AG08396 (cell line): ENCODE data around the gene SLC39A2.
"Not testable (repeated sequence)": the region's sequence is repeated elsewhere in the genome, so short reads cannot be mapped to it uniquely, and the experiment has no call there.

ENCODE experiments used
- DNase-seq: peaks from one replicate; pipeline ENCODE4 v3.0.0; 2012; ENCODE audit warnings: low spot score, mixed read lengths

Gene SLC39A2, protein sequence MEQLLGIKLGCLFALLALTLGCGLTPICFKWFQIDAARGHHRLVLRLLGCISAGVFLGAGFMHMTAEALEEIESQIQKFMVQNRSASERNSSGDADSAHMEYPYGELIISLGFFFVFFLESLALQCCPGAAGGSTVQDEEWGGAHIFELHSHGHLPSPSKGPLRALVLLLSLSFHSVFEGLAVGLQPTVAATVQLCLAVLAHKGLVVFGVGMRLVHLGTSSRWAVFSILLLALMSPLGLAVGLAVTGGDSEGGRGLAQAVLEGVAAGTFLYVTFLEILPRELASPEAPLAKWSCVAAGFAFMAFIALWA

DNA sequence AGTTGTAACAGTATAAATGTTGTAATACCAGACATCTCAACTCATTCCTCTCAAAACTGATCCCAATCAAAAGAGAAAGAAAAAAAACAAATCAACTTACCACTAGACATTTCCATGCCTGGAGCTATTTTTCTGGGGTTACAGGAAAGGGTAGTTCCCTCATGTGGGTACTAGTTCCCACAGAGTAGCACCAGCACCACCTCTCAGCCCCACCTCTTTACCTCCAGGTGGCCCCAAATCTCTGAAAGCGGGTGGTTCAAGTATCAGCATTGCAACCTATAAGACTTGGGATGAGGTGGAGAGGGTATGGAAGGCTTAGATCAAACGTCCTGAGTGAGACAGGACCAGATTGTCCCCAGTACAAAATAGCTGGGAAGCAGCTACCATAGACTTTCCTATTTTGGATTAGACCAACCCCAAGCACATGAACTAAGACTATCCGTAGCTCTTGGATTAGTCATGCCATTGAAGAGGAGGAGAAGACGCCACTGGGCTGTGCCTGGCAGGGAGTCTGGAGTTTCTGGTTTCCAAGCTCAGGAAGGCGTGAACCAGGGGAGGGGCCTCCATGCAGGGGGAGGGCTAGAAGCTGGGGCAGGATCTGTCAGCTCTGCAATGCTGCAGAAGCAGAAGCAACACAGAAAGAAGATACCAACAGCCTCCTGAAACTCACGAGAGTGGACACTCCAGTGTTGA is at the start of gene SLC39A2:
TSS of gene SLC39A2 (plus strand) at position 620 of the 693 bp plus-strand sequence. CDS start 154 bp downstream, outside the sequence.
- peak; percentile 68 for DNase-seq

DNA sequence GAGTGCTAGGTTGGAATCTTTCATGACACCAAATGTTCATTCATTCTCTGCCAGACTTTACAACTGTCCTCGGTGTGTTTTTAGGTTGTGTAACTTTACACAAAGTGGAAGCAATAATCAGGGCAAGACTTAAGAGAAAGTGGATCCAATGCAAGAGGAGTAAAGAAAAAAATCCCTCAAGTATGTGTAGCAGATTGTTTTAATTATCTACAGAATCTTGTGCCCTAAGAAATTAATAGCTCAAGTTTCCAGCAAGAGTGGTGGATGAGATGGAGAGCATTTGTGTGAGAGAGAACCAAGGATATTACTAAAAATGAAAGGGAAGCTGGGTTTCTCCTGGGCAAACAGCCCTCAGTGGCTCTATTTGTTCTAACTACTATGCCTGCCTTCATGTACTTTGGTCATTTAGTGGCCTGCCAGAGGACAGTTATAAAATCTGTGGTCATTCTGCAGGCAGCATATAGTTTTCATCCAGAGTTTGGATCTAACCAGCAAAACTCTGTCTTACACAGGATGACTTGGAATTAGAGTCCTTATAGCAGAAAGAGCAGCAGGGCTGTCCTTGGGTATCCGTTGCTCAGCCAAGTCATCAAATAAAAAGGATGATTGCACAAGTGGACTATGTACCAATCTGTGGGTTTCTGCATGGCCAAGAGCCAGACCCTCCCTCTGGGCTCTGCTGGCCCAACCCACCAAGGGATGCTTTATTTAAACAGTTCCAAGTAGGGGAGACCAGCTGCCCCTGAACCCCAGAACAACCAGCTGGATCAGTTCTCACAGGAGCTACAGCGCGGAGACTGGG is 44.2 kb upstream of the SLC39A2 start, which contains the start of gene RNASE2:
TSS of gene RNASE2 (plus strand) at position 752 of the 802 bp plus-strand sequence. CDS start 285 bp downstream, outside the sequence.
- not testable (repeated sequence) for DNase-seq

DNA sequence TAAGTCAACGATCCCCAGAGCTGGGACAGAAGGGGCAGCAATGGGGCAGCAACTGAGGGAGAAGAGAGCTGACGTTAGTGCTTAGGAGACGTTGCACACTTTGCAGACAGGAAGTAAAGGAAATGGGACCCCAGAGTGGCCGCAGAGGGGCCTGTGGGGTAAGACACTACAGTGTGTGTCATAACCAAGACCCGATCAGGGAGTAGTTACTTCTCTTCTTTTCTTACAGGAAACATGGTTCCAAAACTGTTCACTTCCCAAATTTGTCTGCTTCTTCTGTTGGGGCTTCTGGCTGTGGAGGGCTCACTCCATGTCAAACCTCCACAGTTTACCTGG is 43.6 kb upstream of the SLC39A2 start:
- not testable (repeated sequence) for DNase-seq

DNA sequence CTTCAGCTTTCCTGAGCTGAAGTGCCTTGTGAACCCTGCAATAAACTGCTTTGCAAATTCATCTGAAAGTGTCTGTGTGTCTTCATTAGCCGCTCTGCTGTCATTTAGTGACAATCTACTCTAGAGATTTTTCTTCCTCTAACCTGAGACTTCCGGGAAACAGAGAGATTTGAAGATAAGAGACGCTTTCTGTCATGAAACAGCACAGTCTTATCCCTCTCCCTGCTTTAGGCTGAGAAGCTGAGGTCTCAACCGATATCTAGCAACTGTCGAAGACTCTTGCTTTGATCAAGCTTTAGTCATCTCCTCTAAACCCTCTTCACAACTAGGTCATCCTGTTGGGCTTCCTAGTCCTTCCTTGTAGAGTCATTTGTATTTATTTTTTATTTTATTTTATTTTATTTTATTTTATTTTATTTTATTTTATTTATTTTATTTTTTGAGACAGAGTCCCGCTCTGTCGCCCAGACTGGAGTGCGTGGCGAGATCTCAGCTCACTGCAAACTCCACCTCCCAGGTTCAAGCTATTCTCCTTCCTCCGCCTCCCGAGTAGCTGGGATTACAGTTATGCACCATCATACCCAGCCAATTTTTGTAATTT is 42.6 kb upstream of the SLC39A2 start:
- no peak for DNase-seq

DNA sequence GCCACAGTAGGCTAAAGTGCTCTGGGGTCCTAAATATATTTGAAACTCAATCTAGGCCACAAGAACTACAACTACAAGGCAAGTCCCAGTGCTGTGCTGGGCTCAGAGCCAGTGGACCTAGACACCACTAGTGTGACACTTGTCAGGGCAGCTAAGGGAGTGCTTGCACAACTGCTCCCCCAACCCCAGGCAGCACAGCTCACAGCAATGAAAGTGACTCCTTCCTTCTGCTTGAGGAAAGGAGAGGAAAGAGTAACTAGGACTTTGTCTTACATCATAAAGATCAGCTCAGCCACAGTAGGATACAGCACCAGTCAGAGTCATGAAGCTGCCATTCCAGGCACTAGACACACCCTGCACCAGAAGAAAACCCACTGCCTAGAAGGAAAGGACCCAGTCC is 40.1 kb upstream of the SLC39A2 start:
- not testable (repeated sequence) for DNase-seq

DNA sequence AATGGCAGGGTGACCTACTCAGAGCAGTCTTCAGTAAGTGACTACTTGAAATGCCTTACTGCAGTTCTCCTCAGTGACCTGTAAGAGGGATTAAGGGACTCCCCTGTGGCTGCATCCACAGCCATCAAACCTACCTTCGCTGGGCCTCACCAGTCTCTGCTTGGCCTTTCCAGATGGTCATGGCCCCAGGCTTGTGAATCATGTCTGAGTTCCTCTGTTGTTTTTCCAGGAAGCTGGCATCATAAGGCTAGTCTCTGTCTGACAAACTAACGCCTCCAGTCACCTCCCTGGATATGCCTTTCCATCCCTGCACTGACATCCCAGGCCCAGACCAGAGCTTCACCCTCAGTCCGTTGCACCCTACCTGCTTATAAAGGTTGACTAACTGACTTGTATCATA is 29.8 kb upstream of the SLC39A2 start:
- DNase-seq = no peak

DNA sequence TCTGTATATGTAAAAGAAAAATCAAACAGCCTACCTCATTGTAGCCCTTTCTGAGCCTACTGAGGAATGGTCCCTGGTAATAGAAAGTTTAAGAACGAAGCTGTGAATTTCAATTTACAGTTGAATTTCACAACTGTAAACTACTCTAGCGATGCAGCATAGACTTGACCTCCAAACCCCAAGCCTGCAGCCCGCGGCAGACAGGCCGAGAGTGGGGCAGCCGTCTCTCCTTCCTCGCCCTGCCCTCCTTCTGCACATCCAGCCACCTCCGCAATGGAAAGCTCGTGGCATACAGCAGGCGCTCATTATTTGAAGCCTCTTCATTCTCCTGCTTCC is 28.5 kb upstream of the SLC39A2 start:
- no peak for DNase-seq

DNA sequence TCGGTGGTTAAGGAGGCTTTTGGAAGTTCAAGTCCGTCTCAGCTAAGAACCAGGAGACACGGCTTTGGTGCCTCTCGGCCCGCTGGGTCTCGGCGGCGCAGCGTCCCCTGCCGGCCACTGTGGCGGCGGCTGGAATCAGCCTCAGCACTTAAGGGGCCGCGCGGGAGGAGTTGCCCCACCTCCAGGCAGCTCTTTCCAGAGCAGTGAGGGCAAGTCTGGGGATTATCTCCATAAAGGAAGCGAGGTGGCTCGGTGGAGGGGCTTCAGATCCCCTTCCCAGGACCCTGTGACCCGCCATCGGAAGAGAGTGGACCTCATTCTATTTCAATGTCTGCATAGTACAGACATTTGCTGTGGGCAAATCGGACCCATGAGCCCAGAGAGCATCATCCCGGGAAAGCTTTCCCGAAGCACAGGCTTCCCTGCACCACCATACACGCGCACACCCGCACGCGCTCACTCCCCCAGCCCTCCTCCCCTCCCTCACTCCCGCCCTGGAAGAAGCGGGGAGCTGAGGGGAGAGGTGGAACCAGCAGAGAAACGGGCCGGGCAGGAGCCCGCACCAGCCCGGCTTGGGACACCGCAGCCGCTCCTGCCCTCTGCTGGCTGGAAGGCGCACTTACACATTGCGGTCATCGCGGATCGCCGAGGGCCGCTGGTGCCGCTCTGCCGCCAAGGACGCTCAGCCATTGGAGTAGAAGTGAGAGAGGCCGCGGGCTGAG is 27.9 kb upstream of the SLC39A2 start:
- peak; percentile 89 for DNase-seq

DNA sequence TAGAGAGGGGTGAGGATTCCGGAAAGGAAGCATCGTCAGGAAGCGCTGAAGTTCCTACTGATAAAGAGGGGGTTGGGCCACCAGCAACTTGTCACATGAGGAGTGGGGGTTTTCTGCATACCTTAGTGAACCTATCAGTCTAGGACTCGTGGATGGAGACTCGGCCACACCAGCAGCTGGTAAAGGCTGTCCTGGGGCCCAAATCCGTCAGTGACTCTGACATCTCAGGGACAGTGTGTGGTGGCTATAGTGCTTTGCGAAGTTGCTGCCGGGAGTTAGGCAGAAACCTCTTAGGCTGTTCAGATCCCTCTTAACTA is 27.4 kb upstream of the SLC39A2 start:
- no peak for DNase-seq

DNA sequence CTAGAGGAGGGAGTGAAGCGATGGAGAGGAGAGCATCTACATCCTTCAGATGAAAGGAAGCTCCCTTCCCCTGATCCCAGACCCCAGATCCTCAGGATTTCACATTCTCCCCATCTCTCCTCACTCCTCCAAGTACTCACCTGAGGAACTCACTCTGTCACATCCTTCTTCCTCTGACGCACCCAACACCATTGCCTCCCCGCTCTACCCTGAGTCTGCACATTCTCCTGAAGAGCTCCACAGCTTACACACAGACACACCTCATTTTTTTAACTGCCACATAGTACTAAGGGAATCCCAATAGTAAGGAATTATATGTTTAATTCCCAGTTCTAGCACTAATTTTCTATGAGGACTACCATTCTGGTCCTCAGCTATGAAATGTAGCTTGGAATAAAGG is 25.6 kb upstream of the SLC39A2 start:
- DNase-seq = no peak

DNA sequence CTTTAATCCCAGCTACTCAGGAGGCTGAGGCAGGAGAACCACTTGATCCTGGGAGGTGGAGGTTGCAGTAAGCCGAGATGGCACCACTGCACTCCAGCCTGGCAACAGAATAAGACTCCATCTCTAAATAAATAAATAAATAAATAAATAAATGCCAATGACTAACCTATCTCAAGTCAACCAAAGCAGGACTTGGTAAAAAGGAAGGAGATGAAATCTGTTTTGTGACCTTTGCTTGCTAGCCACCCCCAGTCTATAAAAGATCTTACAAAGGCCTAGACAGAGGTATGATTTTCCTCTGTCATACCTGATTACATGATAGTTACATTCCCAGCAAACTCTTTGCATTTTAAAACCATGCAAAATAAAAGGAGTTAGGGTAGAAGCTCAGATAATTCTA is 22.8 kb upstream of the SLC39A2 start:
- DNase-seq = no peak

DNA sequence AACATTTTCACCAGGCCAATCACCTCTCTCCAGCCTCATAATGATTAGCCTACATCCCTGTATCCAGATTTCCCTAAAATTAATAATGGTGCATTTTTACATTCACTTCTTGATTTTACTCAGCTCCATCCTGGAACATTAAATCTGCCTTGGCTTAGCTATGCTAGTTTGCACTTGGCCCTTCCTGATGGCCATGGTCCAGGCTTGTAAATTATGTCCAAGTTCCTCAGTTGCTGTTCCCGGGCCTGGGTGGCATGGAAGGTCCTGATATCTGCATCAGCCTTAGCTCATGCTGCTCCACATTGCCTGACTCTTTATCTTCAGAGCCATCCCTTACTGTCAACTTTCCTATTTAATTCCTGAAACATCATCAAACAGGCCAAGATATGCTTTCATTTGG is 20.4 kb upstream of the SLC39A2 start:
- no peak for DNase-seq

DNA sequence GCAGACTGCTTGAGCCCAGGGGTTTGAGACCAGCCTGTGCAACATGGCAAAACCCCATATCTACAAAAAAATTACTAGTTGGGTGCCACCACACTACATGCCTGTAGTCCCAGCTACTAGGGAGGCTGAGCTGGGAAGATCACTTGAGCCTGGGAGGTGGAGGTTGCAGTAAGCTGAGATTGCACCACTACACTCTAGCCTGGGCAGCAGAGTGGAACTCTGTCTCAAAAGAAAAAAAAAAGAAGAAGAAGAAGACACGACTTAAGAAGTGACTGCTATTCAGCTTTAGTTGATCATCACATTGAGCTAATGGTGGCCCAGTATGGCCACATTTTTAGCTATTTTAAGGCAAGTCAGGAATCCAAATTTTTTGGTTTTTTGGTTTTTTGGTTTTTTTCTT is 18.2 kb upstream of the SLC39A2 start:
- no peak for DNase-seq

DNA sequence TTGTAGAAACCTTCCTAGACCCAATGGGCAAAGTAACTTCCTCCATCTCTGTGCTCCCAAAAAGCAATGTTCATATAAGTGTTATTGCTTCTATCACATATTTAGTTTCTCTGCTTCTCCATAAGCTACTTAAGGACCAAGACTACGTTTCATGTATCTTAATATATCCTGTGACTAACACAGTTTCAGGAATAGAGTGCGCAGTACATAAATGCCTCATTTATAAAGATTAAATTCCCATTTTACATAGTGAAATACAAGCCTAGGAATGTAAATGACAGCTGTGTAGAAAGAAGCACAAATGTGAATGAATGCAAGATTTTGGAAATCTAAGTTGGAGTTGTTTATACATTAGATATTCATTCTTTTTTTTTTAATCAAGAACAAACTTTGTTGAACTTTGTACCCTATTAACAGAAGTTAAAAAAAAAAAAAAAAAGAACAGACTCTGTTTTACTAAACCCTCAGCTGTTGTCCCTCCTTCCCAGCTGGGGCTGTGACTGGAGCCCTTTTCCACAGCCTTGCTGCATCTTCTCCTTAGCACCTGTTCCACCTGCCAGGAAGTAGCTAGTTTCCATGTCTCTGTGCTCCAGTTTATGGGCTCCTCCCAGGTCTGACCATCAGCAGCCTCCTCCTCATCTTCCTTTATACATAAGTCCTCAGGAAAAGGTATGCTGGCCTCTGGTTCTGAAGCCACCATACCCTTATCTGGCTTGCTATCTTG is 16.3 kb upstream of the SLC39A2 start:
- DNase-seq = no peak

DNA sequence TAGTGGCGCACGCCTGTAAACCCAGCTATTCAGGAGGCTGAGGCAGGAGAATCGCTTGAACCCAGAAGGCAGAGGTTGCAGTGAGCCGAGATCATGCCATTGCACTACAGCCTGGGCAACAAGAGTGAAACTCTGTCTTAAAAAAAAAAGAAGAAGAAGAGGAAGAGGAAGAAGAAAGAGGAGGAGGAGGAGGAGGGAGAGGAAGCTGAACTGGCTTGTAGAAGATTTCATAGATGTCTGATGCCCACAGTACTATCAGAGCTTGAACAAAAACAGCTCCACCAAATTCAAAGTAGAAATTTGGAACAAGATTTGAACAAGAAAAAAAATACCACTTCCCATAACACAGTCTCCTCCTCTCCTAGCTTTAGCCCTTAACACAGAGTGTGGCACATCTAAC is 13.4 kb upstream of the SLC39A2 start:
- DNase-seq = not testable (repeated sequence)

DNA sequence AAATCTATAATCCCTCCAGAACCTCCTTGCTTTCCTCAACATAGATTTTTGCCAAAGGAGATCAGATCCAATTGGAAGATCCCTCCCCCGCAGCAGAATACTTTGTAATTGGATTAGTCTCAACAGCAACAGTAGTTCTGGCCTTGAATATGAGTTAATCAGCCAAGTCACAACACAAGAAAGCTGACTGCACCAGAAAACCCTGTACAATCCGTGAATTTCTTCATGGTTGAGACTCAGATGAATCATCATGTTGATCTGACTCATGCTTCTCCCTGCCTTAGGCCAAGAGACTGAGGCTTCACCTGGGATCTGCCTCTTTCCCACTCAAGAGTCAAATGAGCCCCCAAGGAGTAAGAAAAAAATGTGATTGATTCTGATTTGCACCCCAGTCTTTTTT is 12.3 kb upstream of the SLC39A2 start:
- peak; percentile 84 for DNase-seq

DNA sequence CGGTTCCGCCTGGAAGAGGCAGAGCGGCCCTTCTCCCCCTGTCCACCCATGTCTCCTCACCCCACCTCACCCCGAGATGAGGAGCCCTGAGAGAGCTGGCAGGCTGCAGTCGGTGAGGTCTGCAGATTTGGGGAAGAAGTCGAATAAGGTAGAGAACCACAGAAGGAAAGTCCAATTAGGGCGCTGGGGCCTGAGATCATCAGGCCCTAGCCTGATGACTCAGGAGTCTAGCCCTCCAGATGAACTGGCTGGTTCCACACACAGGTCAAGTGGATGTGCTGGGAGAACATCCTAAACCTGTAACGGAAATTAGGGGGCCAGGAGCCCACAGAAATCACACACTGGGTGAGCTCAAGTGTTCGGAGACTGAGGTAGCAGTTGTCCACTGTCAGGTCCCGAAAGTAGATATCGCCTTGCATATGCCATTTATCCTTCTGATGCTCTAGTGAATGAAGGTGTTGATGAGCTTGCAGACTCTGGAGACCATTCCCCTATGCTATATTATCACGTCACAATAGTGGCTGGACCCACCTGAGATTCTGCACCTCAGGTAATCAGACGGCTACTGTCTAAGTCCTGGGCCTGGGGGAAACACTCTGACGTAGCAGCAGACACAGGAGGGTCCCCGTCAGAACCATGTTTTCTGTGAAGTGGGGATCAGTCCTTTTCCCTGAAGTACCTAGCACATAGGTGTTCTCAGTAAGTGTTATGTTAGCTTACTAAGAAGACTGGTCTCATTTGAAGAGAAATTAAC is 10.2 kb upstream of the SLC39A2 start:
- no peak for DNase-seq

DNA sequence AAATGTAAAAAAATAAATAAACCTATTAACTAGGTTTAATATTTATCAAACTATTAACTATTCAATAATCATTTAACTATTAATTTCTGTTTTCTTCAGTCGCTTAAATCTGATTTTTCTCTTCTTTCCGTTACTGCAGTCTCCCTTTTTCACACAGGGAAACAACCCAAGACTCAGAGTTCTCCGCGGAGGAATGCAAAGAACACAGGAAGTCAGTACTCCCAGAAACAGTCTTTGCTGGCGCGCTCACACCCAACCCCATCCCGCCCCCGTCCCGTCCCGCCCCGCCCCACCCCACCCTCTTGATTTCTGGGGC is 9.7 kb upstream of the SLC39A2 start:
- DNase-seq = no peak

DNA sequence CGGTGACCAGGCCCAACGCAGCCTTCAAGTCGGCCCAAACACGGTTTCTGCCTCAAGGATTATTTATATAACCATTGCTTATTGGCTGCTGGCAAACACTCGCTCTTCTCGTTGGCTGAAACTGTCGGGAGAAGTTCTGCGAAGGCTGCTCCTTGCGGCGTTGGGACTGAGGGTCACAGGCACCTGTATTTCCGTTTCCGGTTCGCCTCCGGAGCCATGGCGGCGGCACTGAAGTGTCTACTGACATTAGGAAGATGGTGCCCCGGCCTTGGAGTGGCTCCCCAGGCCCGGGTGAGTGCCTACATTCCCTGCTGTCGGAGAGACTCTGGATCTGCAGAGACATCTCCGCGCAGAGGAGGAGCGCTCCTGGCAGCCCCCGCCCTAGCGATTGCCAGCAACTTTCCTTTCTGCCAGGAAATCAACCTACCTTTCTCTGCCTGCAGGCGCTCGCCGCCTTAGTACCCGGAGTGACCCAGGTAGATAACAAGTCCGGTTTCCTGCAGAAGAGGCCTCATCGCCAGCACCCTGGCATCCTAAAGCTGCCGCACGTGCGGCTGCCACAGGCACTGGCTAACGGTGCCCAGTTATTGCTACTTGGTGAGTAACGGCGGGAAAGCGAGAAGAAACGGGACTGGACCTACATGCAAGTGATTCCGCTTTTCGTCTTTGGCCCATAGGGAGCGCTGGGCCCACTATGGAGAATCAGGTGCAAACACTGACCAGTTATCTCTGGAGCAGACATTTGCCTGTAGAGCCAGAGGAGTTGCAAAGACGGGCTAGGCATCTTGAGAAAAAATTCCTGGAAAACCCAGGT is 9.1 kb upstream of the SLC39A2 start, which contains the start of gene METTL17:
TSS of gene METTL17 (plus strand) at position 194 of the 814 bp plus-strand sequence. CDS start at position 217, 23 bp downstream.
- DNase-seq = peak; percentile 89

DNA sequence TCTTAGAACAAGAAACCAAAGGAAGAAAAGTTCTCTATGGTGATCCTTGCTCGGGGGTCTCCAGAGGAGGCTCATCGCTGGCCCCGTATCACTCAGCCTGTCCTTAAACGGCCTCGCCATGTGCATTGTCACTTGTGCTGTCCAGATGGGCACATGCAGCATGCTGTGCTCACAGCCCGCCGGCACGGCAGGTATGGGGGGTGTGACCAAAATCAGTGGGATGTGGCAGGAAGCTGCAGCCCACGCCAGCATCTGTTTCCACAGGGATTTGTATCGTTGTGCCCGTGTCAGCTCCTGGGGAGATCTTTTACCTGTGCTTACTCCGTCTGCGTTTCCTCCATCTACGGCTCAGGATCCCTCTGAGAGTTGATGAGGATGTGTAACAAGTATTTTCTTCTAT is 2.6 kb upstream of the SLC39A2 start:
- no peak for DNase-seq
